Hepatocyte (in vitro differentiated cells): ENCODE data around the gene GALNT3. TPM values are rescaled to one million over a fixed set of nuclear protein-coding genes. Genes with fewer than 3 reads are reported as not detected.

Experiments
- DNase-seq: peaks from one replicate; pipeline ENCODE4 v3.0.0-alpha.2; 2016; ENCODE audit warnings: low spot score
- H2AFZ ChIP-seq: fragments of 200-600 bp; sonication (generic); 2 replicates; pipeline ENCODE4 v1.6.0; 2016; ENCODE audit warnings: antibody characterized with exemption, mild to moderate bottlenecking
- H3K27ac ChIP-seq: fragments of 200-600 bp; sonication (generic); 2 replicates; pipeline ENCODE4 v1.5.1; 2016; ENCODE audit warnings: mild to moderate bottlenecking
- H3K27me3 ChIP-seq: fragments of 200-600 bp; sonication (generic); 2 replicates; pipeline ENCODE4 v1.6.1; 2016
- H3K36me3 ChIP-seq: fragments of 200-600 bp; sonication (generic); replicated peaks from 2 replicates; pipeline ENCODE4 v1.5.1; 2016; ENCODE audit warnings: low read depth; ENCODE audit not compliant: insufficient read depth
- H3K4me1 ChIP-seq: fragments of 200-600 bp; sonication (generic); 2 replicates; pipeline ENCODE4 v1.5.1; 2016; ENCODE audit warnings: mild to moderate bottlenecking, moderate library complexity; ENCODE audit not compliant: insufficient read depth
- H3K4me2 ChIP-seq: fragments of 200-600 bp; sonication (generic); 2 replicates; pipeline ENCODE4 v1.6.0; 2016
- H3K4me3 ChIP-seq: fragments of 200-600 bp; sonication (generic); 2 replicates; pipeline ENCODE4 v1.5.1; 2016; ENCODE audit warnings: mild to moderate bottlenecking
- H3K79me2 ChIP-seq: fragments of 200-600 bp; sonication (generic); 2 replicates; pipeline ENCODE4 v1.6.0; 2017; ENCODE audit warnings: mild to moderate bottlenecking
- H3K9me2 ChIP-seq: fragments of 200-600 bp; sonication (generic); replicated peaks from 2 replicates; pipeline ENCODE4 v1.6.0; 2017; ENCODE audit warnings: mild to moderate bottlenecking; ENCODE audit not compliant: insufficient read depth
- H3K9me3 ChIP-seq: fragments of 200-600 bp; sonication (generic); 2 replicates; pipeline ENCODE4 v1.5.1; 2016; ENCODE audit warnings: low read depth, mild to moderate bottlenecking
- H4K20me1 ChIP-seq: fragments of 200-600 bp; sonication (generic); 2 replicates; pipeline ENCODE4 v1.6.0; 2016; ENCODE audit warnings: mild to moderate bottlenecking; ENCODE audit not compliant: insufficient read depth, poor library complexity, severe bottlenecking
- EZH2 ChIP-seq: fragments of 200-600 bp; sonication (generic); IDR thresholded peaks from 2 replicates; pipeline ENCODE4 v1.6.1; 2016; ENCODE audit warnings: antibody characterized with exemption, mild to moderate bottlenecking, borderline replicate concordance
- EZH2phosphoT487 ChIP-seq: fragments of 200-600 bp; sonication (generic); IDR thresholded peaks from one replicate; pipeline ENCODE4 v1.6.1; 2018; ENCODE audit warnings: antibody characterized with exemption, mild to moderate bottlenecking, low read depth, moderate library complexity; ENCODE audit not compliant: unreplicated experiment, severe bottlenecking
- WGBS: methylation state at CpG from one replicate; pipeline ENCODE4 v1.1.6; 2016; ENCODE audit warnings: low lambda C conversion rate; ENCODE audit errors: missing lambda C conversion rate; 5-methylcytosine and 5-hydroxymethylcytosine counted together
- polyA plus RNA-seq: library from polyadenylated mRNA; unstranded; fragments of >200 nt; fragmentation: Nextera tagmentation; extraction: Ambion mirVana; gene quantifications from 2 replicates; pipeline ENCODE4 v1.2.1, GENCODE V29; 2016
- total RNA-seq: library from RNA; depleted of rRNA; stranded (reverse); fragments of >200 nt; gene quantifications from 2 replicates; pipeline ENCODE4 v1.2.3, GENCODE V29; 2014
- TF ChIP-seq, protein P1 (sequence below): fragments of 200-600 bp; sonication (generic); IDR thresholded peaks from 2 replicates; pipeline ENCODE4 v1.5.1; 2016; ENCODE audit warnings: antibody characterized with exemption, mild to moderate bottlenecking; ENCODE audit not compliant: poor library complexity

GALNT3 gene
- total and polyA plus RNA-seq, 2 experiments from 2014 or later, result 21.5 to 48.1 TPM

- Histone ChIP-seq H3K27me3 (no peaks in the 10 kb centered on the region), H3K79me2 (no peaks in the 10 kb centered on the region), H3K27ac (no peak overlapping the region), H3K9me2 (no peaks in the 10 kb centered on the region), H3K36me3 (no peaks in the 10 kb centered on the region), H3K9me3 (no peaks in the 10 kb centered on the region), H4K20me1 (no peaks in the 10 kb centered on the region), H3K4me1 (no peaks in the 10 kb centered on the region), H3K4me2 (no peak overlapping the region), H3K4me3 (no peak overlapping the region), H2AFZ (no peak overlapping the region)
- peak; percentile 10 for DNase-seq
- WGBS, result 80% methylated on average over 4 of the region's 4 CpGs
- no peak for TF ChIP-seq EZH2phosphoT487
- no peak for TF ChIP-seq EZH2
- TF ChIP-seq, protein P1, sequence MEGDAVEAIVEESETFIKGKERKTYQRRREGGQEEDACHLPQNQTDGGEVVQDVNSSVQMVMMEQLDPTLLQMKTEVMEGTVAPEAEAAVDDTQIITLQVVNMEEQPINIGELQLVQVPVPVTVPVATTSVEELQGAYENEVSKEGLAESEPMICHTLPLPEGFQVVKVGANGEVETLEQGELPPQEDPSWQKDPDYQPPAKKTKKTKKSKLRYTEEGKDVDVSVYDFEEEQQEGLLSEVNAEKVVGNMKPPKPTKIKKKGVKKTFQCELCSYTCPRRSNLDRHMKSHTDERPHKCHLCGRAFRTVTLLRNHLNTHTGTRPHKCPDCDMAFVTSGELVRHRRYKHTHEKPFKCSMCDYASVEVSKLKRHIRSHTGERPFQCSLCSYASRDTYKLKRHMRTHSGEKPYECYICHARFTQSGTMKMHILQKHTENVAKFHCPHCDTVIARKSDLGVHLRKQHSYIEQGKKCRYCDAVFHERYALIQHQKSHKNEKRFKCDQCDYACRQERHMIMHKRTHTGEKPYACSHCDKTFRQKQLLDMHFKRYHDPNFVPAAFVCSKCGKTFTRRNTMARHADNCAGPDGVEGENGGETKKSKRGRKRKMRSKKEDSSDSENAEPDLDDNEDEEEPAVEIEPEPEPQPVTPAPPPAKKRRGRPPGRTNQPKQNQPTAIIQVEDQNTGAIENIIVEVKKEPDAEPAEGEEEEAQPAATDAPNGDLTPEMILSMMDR, result no peak
Observed at GRCh38 chr2:165803123-165803760, 9.2 kb upstream of the GALNT3 start.

GRCh38 chr2:165801176-165801575, 7.1 kb upstream of the GALNT3 start:
- H2AFZ ChIP-seq, result no peak overlapping the region
- no peaks in the 10 kb centered on the region for H4K20me1 ChIP-seq
- TF ChIP-seq, protein P1, result no peak
- TF ChIP-seq EZH2phosphoT487 (no peak), EZH2 (no peak)
- H3K9me2 ChIP-seq, result no peaks in the 10 kb centered on the region
- no peaks in the 10 kb centered on the region for H3K36me3 ChIP-seq
- H3K9me3 ChIP-seq, result no peaks in the 10 kb centered on the region
- 98% methylated on average over 3 of the region's 3 CpGs for WGBS
- no peaks in the 10 kb centered on the region for H3K79me2 ChIP-seq
- no peak overlapping the region for H3K4me3 ChIP-seq
- DNase-seq, result no peak
- no peaks in the 10 kb centered on the region for H3K27me3 ChIP-seq
- H3K27ac ChIP-seq, result no peak overlapping the region
- H3K4me1 ChIP-seq, result no peaks in the 10 kb centered on the region
- no peak overlapping the region for H3K4me2 ChIP-seq

DNA sequence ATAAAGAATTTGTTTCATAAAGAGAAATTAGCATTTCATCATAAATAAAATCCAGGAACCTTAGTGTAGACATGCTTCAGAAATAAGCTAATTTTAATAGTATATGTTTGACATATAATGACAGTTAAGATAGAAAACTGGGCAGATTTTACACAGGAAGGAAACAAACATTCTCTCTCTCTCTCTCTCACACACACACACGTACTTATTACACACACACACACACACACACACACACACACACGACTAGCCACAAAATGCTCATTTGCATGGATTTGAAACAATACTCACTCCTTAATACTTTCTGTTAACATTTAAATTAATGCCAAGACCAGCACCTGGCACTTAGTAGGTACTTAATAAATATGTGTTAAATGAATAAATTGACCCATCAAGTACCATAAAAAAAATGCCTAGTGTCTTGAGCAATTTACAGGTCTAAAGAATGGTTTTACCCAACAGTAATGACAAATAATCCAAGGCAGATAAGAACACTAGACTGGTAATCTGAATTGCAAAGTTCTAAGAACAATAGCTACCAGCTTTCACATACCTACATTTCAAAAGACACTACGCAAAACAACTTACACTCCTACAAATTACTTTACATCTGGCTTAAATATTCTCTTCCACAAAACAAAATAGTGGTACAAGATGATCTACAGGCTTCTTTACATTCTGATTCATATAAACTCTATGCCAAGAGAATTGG, 2.9 kb upstream of the GALNT3 start:
- H4K20me1 ChIP-seq, result no peaks in the 10 kb centered on the region

More for the DNA sequence above, 2.9 kb upstream of the GALNT3 start:
- TF ChIP-seq, protein P1, result no peak
- no peak for TF ChIP-seq EZH2
- no peak for TF ChIP-seq EZH2phosphoT487
- Histone ChIP-seq H3K9me2 (no peaks in the 10 kb centered on the region), H3K9me3 (no peaks in the 10 kb centered on the region), H3K36me3 (no peaks in the 10 kb centered on the region), H3K4me2 (no peak overlapping the region), H3K79me2 (peaks cover 3% of the 10 kb centered on the region), H2AFZ (no peak overlapping the region), H3K27ac (no peak overlapping the region), H3K4me1 (no peaks in the 10 kb centered on the region), H3K4me3 (no peak overlapping the region), H3K27me3 (no peaks in the 10 kb centered on the region)
- DNase-seq, result no peak
- WGBS, result 53% methylated on average over 3 of the region's 3 CpGs
